Stimulated activated CD4-positive, alpha-beta T cell treated with anti-CD3 and anti-CD28 coated beads, Interleukin-1b, Interleukin-23, amount 100 ng/mL, for 48 hours (primary cell): ENCODE results near the gene SMYD3.

Experiments
- DNase-seq: peaks from one replicate; pipeline ENCODE4 v3.0.0-alpha.2; 2020

SMYD3 gene

DNA sequence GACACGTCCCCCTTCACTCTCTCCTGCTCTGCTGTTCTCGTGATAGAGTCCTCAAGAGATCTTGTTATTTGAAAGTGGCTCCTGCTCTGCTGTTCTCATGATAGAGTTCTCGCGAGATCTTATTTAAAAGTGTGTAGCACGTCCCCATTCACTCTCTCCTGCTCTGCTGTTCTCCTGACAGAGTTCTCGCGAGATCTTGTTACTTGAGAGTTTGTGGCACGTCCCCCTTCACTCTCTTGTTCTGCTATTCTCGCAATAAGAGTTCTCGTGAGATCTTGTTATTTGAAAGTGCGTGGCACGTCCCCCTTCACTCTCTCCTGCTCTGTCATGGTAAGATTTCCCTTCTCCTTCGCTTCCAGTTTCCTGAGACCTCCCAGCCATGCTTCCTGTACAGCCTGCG, 47.9 kb downstream of the SMYD3 start:
- DNase-seq: no peak

- no peak for DNase-seq
Observed at GRCh38 chr1:246455476-246455875, 51.6 kb downstream of the SMYD3 start.

DNA sequence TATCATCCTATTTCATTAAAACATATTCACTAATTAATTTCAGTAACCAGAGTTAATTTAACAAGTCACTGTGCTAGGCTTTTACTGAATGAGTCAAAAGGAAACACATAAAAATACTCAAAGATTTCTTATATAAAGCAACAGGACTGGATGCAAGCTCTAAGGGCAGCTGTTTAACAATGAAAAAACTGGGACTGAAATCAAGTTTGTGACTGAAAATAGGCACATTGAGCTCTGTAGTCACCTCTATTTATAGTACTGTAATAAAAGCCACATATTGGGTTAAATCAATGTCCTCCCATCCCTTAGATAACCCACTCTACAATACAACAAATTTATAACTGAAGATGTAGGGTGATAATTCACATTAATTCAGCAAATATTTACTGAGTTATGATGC, 52.4 kb downstream of the SMYD3 start:
- no peak for DNase-seq

DNA sequence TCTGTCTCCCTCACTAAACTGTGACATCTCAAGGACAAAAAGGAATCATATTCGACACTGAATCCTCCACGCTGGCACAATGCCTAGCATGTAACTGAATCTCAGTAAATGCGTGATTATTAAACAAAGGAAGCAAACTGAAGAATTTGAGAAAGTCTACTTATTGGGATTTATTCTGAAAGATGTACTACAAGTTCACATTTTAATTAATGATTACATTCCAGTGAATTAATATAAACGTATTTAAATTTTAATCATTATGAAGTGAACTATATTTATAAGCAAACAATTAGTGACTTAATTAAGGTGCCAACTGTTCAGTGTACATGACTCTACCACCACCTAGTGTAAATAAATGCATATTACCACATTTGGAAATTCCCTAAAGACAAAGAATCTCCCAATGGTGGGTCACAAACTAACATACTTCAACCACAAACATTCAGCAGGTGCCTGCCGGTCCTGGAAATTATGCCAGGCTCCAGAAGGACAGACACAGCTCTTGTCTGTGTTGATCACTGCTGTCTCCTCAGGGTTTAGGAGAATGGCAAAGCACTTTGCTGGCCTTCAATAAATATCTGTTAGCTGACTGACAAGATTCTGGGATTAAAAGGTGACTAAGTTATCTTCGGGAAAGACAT, 56.3 kb downstream of the SMYD3 start:
- no peak for DNase-seq

DNA sequence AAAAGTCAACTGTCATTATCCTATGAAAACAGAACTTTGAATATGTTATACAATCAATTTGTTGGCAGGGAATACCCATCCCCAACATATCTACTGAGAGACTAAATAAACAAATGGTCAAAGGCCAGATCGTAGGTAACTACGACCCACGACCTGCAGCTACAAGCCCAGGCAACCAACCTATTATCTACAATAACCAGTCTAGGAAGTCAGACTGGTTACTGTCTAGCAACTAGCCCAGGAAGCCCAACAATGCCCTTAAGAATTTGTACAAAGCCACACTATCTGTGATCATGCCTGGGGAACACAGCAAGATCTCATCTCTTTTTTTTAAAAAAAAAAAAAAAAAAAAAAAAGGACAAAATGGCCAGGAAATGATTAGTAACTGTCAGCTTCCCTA, 58.7 kb downstream of the SMYD3 start:
- DNase-seq: no peak

DNA sequence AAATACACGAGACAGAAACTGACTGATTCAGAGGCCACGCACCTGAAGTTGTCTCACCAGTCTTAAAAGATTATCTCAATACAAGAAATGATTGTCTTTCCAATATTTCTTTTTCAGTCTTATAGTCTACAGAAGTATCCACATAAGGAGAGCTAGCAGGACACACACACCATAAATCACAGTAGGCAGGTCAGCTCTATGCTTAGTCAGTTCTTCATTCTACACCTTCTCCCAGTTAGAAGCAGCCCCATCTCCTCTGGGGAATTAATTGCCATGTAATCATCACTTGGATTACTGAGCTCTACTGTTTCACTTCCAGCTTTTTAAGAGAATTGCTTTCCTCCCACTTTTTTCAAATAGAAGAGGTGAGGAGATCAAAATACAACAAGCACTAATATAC, 59.6 kb downstream of the SMYD3 start:
- DNase-seq: no peak

GRCh38 chr1:246445503-246445902, 61.6 kb downstream of the SMYD3 start:
- DNase-seq: no peak

GRCh38 chr1:246444617-246445016, 62.5 kb downstream of the SMYD3 start:
- DNase-seq: no peak

DNA sequence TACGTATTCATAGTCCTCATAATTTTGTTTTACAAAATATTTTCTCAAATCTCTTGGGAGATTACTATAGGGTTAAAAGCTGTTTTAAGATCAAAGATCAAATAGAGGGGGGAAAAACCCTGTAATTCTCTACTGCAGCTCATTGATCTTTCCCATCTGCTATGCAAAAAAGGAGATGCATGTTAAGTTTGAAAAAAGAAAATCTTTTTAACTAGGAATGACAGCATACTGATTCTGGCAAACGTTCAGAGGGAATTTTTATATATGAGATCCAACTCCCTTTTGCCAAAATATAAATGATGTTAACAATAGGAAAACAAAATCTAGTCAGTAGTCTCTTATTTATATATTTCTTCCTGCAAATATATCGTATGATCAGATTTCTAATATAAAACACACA, 69.1 kb downstream of the SMYD3 start:
- no peak for DNase-seq

- DNase-seq: no peak
Observed at GRCh38 chr1:246435421-246436041, 71.5 kb downstream of the SMYD3 start.

- DNase-seq: no peak
Observed at GRCh38 chr1:246434335-246434734, 72.7 kb downstream of the SMYD3 start.

- DNase-seq: peak; percentile 53
Observed at GRCh38 chr1:246428542-246429308, 78.4 kb downstream of the SMYD3 start.

- no peak for DNase-seq
Observed at GRCh38 chr1:246427611-246428010, 79.5 kb downstream of the SMYD3 start.

- DNase-seq: no peak
Observed at GRCh38 chr1:246425895-246426294, 81.2 kb downstream of the SMYD3 start.

DNA sequence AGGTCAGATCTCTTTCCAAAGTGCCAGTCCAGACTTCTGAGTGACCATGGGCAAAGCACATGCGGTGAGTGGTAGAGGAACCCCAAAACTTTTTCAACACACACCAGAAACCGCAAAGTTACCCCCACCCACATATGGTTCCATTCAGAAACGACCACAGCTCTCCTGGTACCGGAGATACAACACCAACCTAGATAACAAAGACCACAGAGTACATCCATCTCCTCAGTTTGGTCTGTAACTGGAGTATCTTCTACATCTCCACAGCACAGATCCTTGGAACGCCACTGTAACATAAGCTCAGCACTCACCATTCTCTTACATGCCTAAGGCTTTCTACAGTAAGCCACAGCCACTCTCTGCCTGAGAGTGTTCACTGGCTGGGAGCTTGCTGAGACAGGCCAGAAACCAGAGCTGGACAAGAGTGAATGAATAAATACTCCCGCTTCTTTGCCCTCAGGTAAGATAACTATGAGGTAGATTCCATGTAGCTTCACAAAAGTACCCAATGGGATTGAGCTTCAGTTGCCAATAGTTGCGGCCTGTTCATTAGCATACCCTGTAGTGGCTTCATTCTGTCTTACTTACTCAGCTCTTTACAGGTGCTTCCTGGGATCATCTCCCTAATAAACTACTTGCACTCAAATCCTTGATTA, 81.8 kb downstream of the SMYD3 start:
- no peak for DNase-seq

- no peak for DNase-seq
Observed at GRCh38 chr1:246420300-246420699, 86.8 kb downstream of the SMYD3 start.

GRCh38 chr1:246418565-246419312, 88.3 kb downstream of the SMYD3 start:
- DNase-seq: no peak

- no peak for DNase-seq
Observed at GRCh38 chr1:246417813-246418564, 89.1 kb downstream of the SMYD3 start.

DNA sequence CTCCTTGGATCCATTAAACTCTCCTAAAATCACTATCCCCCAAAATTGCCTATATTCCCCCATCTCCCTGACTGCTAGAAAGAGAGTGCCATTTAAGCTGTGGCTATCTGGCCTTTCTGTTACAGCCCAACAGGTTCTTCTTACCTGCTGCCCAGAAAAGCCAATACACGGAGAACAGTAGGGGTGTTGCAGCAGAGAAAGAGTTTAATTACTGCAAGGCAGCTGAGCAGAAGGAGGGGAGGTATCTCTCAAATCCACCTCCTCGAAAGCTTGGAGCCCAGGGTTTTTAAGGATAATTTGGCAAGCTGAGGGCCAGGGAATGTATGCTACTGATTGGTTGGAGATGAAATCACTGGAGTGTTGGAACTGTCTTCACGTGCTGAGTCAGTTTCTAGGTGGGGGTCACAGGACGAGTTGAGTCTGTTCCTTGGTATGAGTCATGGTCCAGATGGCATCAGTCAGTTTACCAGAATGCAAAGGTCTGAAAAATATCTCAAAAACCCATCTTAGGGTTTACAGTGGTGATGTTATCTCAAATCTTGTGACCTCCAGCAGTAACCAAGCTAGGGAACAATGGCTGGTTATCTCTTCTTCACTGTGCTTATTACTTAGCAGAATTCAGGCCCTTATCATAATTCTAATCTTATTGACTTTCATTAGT, 89.8 kb downstream of the SMYD3 start:
- DNase-seq: no peak

DNA sequence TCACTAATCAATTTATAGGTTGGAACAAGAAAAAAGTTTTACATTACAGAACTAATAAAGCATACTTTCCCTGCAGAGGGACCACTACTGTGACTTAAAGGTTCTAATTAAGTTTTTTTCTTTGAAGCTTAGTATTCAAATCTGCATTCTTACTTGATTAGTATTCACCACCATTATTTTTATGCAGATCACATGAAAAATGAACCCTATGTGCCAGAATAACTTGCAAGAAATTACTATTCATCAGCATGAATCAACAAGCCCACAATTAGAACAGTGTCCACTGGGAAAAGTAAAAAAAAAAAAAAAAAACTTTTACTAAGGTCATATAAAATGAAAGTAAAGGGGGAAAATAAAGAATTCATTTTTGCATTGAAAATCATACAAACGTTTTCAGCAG, 90.8 kb downstream of the SMYD3 start:
- no peak for DNase-seq

GRCh38 chr1:246415028-246415427, 92.1 kb downstream of the SMYD3 start:
- DNase-seq: no peak

- DNase-seq: no peak
Observed at GRCh38 chr1:246413430-246413829, 93.6 kb downstream of the SMYD3 start.
